ENCODE data around the gene GALNT18.

GALNT18 gene

DNA sequence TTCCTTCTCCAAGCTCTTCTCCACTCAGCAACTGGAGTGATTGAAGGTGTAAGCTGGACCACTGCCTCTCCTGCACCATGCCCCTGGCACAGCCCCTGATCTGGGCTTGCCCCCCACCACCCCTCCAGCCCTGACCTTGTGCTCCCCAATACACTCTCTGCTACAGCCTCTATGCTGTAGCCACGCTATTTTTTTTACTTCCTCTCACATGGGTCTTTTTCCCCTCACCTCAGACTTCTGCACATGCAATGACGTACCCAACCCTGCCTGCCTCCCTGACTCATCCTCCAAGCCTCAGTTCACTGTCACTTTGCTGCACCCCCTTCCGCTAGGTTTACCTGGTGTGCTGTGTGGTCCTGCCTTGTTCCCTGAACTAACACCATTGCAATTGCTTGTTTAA, 277.8 kb downstream of the GALNT18 start:
- TF ChIP-seq, protein P1, sequence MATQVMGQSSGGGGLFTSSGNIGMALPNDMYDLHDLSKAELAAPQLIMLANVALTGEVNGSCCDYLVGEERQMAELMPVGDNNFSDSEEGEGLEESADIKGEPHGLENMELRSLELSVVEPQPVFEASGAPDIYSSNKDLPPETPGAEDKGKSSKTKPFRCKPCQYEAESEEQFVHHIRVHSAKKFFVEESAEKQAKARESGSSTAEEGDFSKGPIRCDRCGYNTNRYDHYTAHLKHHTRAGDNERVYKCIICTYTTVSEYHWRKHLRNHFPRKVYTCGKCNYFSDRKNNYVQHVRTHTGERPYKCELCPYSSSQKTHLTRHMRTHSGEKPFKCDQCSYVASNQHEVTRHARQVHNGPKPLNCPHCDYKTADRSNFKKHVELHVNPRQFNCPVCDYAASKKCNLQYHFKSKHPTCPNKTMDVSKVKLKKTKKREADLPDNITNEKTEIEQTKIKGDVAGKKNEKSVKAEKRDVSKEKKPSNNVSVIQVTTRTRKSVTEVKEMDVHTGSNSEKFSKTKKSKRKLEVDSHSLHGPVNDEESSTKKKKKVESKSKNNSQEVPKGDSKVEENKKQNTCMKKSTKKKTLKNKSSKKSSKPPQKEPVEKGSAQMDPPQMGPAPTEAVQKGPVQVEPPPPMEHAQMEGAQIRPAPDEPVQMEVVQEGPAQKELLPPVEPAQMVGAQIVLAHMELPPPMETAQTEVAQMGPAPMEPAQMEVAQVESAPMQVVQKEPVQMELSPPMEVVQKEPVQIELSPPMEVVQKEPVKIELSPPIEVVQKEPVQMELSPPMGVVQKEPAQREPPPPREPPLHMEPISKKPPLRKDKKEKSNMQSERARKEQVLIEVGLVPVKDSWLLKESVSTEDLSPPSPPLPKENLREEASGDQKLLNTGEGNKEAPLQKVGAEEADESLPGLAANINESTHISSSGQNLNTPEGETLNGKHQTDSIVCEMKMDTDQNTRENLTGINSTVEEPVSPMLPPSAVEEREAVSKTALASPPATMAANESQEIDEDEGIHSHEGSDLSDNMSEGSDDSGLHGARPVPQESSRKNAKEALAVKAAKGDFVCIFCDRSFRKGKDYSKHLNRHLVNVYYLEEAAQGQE (IDR thresholded peaks at IDR 0.05; ENCODE audit: low read depth): no peak
- TF ChIP-seq EGR1 (IDR thresholded peaks at IDR 0.05): no peak
- TF ChIP-seq RAD21 (IDR thresholded peaks at IDR 0.05; ENCODE audit: low read depth): no peak
- no peak for TF ChIP-seq NFIC (IDR thresholded peaks at IDR 0.05)
- no peak for TF ChIP-seq ZBTB7A (IDR thresholded peaks at IDR 0.05; ENCODE audit: low read depth)
- TF ChIP-seq YY1 (IDR thresholded peaks at IDR 0.05; ENCODE audit: low read depth): no peak
- TF ChIP-seq CREB1 (IDR thresholded peaks at IDR 0.05; ENCODE audit: low read depth): no peak
- TF ChIP-seq, protein P2, sequence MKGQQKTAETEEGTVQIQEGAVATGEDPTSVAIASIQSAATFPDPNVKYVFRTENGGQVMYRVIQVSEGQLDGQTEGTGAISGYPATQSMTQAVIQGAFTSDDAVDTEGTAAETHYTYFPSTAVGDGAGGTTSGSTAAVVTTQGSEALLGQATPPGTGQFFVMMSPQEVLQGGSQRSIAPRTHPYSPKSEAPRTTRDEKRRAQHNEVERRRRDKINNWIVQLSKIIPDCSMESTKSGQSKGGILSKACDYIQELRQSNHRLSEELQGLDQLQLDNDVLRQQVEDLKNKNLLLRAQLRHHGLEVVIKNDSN (IDR thresholded peaks at IDR 0.05): no peak

DNA sequence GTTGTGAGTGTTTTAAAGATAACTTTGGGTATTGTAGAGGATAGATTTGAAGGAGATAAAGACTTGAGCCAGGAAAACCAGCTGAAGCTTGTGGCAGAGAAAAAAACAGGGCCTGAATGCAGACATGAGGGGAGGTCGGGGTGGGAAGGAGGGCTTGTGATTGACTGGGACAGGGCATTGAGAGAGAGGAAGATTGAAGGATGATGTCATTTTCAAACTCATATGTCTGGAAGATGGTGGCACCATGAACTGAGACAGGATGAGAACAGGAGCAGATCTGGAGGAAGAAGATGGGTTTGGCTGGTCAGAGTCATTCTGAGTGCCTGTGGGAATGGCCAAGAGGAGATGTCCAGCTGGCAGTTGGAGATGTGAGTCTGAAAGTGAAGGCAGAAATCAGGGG, 283.5 kb downstream of the GALNT18 start:
- TF ChIP-seq, protein P3, sequence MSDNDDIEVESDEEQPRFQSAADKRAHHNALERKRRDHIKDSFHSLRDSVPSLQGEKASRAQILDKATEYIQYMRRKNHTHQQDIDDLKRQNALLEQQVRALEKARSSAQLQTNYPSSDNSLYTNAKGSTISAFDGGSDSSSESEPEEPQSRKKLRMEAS (IDR thresholded peaks at IDR 0.05): no peak
- TF ChIP-seq CREB1 (IDR thresholded peaks at IDR 0.05; ENCODE audit: low read depth) (no peak), EP300 (IDR thresholded peaks at IDR 0.05; ENCODE audit: borderline replicate concordance) (no peak), TEAD4 (IDR thresholded peaks at IDR 0.05) (no peak), EGR1 (IDR thresholded peaks at IDR 0.05) (no peak), YY1 (IDR thresholded peaks at IDR 0.05; ENCODE audit: low read depth) (no peak), FOXM1 (IDR thresholded peaks at IDR 0.05; ENCODE audit: borderline replicate concordance, low read depth) (no peak)
- TF ChIP-seq, protein P2 (IDR thresholded peaks at IDR 0.05): no peak

DNA sequence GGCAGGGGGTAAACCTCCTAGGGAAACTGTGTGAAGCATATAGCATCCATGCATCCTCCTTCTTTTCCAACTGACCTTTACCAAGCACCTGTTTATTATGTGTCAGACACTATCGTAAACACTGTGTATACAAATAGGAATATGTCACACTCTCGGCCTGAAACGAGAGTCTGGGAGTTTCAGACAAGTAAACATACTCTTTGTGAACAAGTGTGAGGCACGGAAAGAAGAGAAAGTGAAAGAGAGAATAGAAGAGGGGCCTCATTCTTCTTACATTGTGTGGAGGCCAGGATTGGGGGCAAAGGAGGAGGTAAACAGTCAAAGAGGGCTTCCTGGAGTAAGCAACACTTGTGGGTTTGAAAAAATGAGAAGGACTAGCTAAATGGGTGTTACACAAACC, 285.1 kb downstream of the GALNT18 start:
- TF ChIP-seq EP300 (IDR thresholded peaks at IDR 0.05; ENCODE audit: borderline replicate concordance) (no peak), NFIC (IDR thresholded peaks at IDR 0.05) (no peak), RAD21 (IDR thresholded peaks at IDR 0.05; ENCODE audit: low read depth) (no peak), YY1 (IDR thresholded peaks at IDR 0.05; ENCODE audit: low read depth) (no peak), TAF1 (IDR thresholded peaks at IDR 0.05; ENCODE audit: low read depth) (no peak), EGR1 (IDR thresholded peaks at IDR 0.05) (no peak), TCF12 (IDR thresholded peaks at IDR 0.05; ENCODE audit: low read depth) (no peak), TEAD4 (IDR thresholded peaks at IDR 0.05) (no peak), CREB1 (IDR thresholded peaks at IDR 0.05; ENCODE audit: low read depth) (no peak), FOXM1 (IDR thresholded peaks at IDR 0.05; ENCODE audit: borderline replicate concordance, low read depth) (no peak), ZBTB7A (IDR thresholded peaks at IDR 0.05; ENCODE audit: low read depth) (no peak), CEBPB (IDR thresholded peaks at IDR 0.05) (no peak)
- TF ChIP-seq, protein P2 (IDR thresholded peaks at IDR 0.05): no peak
- TF ChIP-seq, protein P3 (IDR thresholded peaks at IDR 0.05): no peak
- TF ChIP-seq, protein P1 (IDR thresholded peaks at IDR 0.05; ENCODE audit: low read depth): no peak

DNA sequence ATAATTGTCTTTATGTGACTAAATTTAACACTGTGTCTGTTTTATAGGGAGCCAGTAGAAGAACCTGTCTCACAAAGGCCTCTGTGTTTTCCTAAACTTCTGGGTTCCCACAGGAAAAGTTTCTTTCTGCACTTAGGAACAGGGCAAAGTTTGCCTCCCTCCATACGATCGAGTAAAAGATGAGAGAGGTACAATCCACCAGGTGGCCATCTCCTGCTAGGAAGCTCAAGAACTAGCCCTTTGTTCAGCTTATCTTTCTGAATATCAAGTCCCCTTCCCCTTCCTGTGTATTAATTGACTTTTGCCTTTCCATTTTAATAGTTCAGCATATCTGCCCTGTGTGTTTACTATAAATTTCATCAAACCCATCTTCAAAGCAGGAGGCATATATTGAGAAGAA, 286.8 kb downstream of the GALNT18 start:
- no peak for TF ChIP-seq CEBPB (IDR thresholded peaks at IDR 0.05)
- TF ChIP-seq YY1 (IDR thresholded peaks at IDR 0.05; ENCODE audit: low read depth): no peak
- TF ChIP-seq, protein P1 (IDR thresholded peaks at IDR 0.05; ENCODE audit: low read depth): no peak
- TF ChIP-seq EGR1 (IDR thresholded peaks at IDR 0.05): no peak
- TF ChIP-seq, protein P3 (IDR thresholded peaks at IDR 0.05): no peak
- no peak for TF ChIP-seq NFIC (IDR thresholded peaks at IDR 0.05)
- no peak for TF ChIP-seq TCF12 (IDR thresholded peaks at IDR 0.05; ENCODE audit: low read depth)
- TF ChIP-seq TAF1 (IDR thresholded peaks at IDR 0.05; ENCODE audit: low read depth): no peak

Measured in Ishikawa (cell line).